HUES64 (cell line): Measurements from ENCODE around the gene FBXL16.
A peak's percentile ranks its signal among the peaks of the same experiment; 100 is the strongest.

Source experiments
- H3K27ac ChIP-seq: 2 replicates; pipeline ENCODE4 v1.7.0; 2013; ENCODE audit warnings: low read depth, low read length, inconsistent platforms
- H3K27me3 ChIP-seq: 2 replicates; pipeline ENCODE4 v1.6.1; 2013; ENCODE audit warnings: mild to moderate bottlenecking, low read length; ENCODE audit not compliant: insufficient read depth
- H3K36me3 ChIP-seq: 2 replicates; pipeline ENCODE4 v1.6.1; 2013; ENCODE audit warnings: mild to moderate bottlenecking, low read length; ENCODE audit not compliant: insufficient read depth
- H3K4me1 ChIP-seq: 2 replicates; pipeline ENCODE4 v1.6.1; 2013; ENCODE audit warnings: mild to moderate bottlenecking, low read length, moderate library complexity; ENCODE audit not compliant: insufficient read depth
- H3K4me3 ChIP-seq: 2 replicates; pipeline ENCODE4 v1.5.1; 2013; ENCODE audit warnings: mild to moderate bottlenecking, low read length, moderate library complexity
- H3K9ac ChIP-seq: 2 replicates; pipeline ENCODE4 v1.6.1; 2013; ENCODE audit warnings: mild to moderate bottlenecking, low read depth, low read length
- H3K9me3 ChIP-seq: 2 replicates; pipeline ENCODE4 v1.6.1; 2013; ENCODE audit warnings: low read depth, low read length; ENCODE audit not compliant: insufficient read depth
- WGBS: fragments of 150-250, 120-280 bp; methylation state at CpG from one replicate; pipeline ENCODE4 v1.1.7; 2013; ENCODE audit warnings: missing lambda C conversion rate; 5-methylcytosine and 5-hydroxymethylcytosine counted together

The FBXL16 gene

GRCh38 chr16:734208-734980, 28.8 kb upstream of the FBXL16 start:
- Histone ChIP-seq H3K9ac (no peak overlapping the region), H3K4me3 (no peak overlapping the region), H3K36me3 (peaks cover 27% of the 10 kb centered on the region), H3K27me3 (no peaks in the 10 kb centered on the region), H3K4me1 (0 out of 2 replicates have a peak, but pooled peaks cover 5% of the 10 kb centered on the region), H3K9me3 (no peaks in the 10 kb centered on the region), H3K27ac (no peak overlapping the region)
- 94% methylated on average over 49 of the region's 49 CpGs for WGBS

DNA sequence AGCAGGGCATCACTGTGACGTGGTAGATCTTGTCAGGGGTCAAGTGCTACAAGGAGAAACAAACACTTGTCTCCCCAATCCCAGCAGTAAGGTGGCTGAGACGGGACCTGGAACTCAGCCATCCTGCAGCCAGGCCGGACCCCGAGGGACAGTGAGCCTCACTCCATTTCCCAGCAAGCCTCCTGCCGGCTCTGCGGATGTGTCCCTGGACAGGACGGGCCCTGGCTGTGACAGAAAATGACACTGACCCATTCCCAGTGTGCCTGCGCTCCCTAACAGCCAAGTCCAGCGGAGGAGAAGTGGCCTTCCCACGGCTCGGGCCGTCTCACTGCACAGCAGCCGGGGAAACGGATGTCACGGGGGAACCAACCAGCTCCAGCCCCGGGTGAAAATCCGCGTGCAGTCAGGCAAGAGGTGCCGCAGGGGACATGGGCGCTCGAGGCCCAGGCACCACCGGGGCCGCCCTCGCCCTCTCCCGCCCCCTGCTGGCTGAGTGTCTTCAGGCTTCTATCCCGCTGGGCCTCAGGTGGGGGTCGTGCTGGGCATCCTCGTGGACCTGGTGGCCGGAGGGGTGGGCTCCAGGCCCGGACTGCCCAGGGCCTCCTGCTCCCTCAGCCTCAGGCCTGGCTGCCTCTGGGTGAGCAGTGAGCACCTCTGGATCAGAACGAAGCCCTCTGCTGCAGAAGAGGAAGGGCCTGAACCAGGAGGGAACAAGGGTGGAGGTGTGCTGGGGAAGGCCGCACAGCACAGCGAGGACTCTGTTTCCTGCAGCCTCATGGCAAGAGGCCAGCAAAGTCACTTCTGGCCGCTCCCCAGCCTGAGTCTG, 28.0 kb upstream of the FBXL16 start:
- Histone ChIP-seq H3K4me3 (no peak overlapping the region), H3K9ac (no peak overlapping the region), H3K27ac (no peak overlapping the region), H3K27me3 (no peaks in the 10 kb centered on the region), H3K9me3 (no peaks in the 10 kb centered on the region), H3K4me1 (0 out of 2 replicates have a peak, but pooled peaks cover 5% of the 10 kb centered on the region), H3K36me3 (peaks cover 27% of the 10 kb centered on the region)
- 87% methylated on average over 34 of the region's 34 CpGs for WGBS

GRCh38 chr16:732936-733335, 27.3 kb upstream of the FBXL16 start:
- Histone ChIP-seq H3K4me1 (0 out of 2 replicates have a peak, but pooled peaks cover 5% of the 10 kb centered on the region), H3K4me3 (no peak overlapping the region), H3K9ac (no peak overlapping the region), H3K36me3 (peaks cover 27% of the 10 kb centered on the region), H3K27me3 (no peaks in the 10 kb centered on the region), H3K27ac (no peak overlapping the region), H3K9me3 (no peaks in the 10 kb centered on the region)
- WGBS: 92% methylated on average over 13 of the region's 13 CpGs

DNA sequence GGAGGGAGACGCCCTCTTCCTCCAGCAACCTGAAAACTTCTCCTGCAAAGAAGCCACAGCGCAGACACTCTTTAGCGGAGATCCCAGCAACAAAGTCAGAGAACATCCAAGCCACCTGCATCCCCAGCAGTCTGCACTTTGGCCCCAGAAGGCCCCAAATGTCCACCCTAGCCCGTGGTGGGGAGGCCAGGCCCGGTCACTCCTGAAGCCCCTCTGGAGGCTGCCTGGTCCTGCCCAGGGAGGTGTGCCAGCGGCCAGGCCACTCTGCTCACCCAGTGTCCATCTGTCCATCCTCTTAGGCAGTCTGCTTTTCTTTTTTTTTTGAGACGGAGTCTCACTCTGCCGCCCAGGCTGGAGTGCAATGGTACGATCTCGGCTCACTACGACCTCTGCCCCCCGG, 26.7 kb upstream of the FBXL16 start:
- H3K27ac ChIP-seq: no peak overlapping the region
- no peaks in the 10 kb centered on the region for H3K9me3 ChIP-seq
- no peak overlapping the region for H3K9ac ChIP-seq
- 95% methylated on average over 12 of the region's 12 CpGs for WGBS
- H3K27me3 ChIP-seq: peaks cover 5% of the 10 kb centered on the region
- no peaks in the 10 kb centered on the region for H3K4me1 ChIP-seq
- peaks cover 27% of the 10 kb centered on the region for H3K36me3 ChIP-seq
- H3K4me3 ChIP-seq: no peak overlapping the region

DNA sequence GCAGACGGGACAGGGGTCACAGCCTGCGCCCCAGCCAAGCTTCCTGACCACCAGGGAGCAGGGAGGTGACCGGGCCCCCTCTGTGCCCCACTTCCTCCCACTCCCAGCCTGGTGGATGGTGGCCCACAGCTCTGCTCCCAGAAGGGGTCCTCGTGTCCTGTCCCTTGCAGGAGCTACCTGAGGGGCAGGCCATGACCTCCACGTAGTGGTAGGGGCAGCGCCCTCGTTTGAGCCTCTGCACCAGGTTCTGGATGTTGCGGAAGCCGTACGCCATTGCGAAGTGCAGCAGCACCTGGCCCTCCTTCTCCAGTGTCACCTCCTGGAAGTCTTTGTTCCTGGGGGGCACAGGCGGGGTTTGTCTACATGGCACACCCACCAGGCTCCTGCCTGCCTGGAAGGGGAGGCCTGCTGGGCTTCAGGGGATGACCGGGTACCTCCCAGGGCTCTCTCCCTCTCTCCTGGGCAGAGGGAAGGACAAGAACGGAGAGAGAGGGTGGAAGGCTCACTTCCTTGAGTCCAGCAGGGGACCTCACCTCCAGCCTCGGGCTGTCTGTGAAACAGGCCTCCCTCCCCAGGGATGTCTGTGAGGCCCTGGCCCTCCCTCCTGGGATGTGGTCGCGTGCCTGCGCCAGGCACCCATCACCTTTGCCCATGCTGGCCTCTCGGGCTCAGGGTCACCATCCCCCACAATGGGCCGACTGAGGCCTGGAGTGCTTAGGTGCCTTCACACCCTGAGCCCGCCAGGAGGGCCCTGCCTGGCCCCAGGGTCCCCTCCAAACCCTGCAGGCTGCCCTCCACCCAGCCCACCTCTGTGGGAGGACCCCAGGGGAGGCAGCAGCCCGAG, 25.3 kb upstream of the FBXL16 start:
- H3K4me3 ChIP-seq: no peak overlapping the region
- no peaks in the 10 kb centered on the region for H3K9me3 ChIP-seq
- H3K9ac ChIP-seq: no peak overlapping the region
- no peaks in the 10 kb centered on the region; the same call in 1 of the 2 replicates for H3K4me1 ChIP-seq
- no peak overlapping the region for H3K27ac ChIP-seq
- 89% methylated on average over 22 of the region's 22 CpGs for WGBS
- peaks cover 20% of the 10 kb centered on the region for H3K36me3 ChIP-seq
- H3K27me3 ChIP-seq: peaks cover 17% of the 10 kb centered on the region

- Histone ChIP-seq H3K27me3 (peaks cover 24% of the 10 kb centered on the region), H3K4me1 (no peaks in the 10 kb centered on the region; the same call in 1 of the 2 replicates), H3K9ac (no peak overlapping the region), H3K4me3 (no peak overlapping the region), H3K9me3 (no peaks in the 10 kb centered on the region), H3K36me3 (peaks cover 15% of the 10 kb centered on the region), H3K27ac (no peak overlapping the region)
- WGBS: 92% methylated on average over 37 of the region's 37 CpGs
These were observed 24.4 kb upstream of the FBXL16 start for GRCh38 chr16:729768-730665.

- Histone ChIP-seq H3K27ac (no peak overlapping the region), H3K36me3 (peaks cover 12% of the 10 kb centered on the region), H3K9me3 (no peaks in the 10 kb centered on the region), H3K27me3 (peaks cover 24% of the 10 kb centered on the region), H3K4me1 (no peaks in the 10 kb centered on the region; the same call in 1 of the 2 replicates), H3K9ac (peak overlapping the region; percentile 69; the same call in 1 of the 2 replicates), H3K4me3 (peak overlapping the region; percentile 64)
- WGBS: 75% methylated on average over 55 of the region's 55 CpGs
These were observed 23.5 kb upstream of the FBXL16 start for GRCh38 chr16:728890-729744.

- Histone ChIP-seq H3K27ac (no peak overlapping the region), H3K9me3 (no peaks in the 10 kb centered on the region), H3K4me3 (peak overlapping the region; percentile 64), H3K4me1 (no peaks in the 10 kb centered on the region; the same call in 1 of the 2 replicates), H3K27me3 (peaks cover 24% of the 10 kb centered on the region), H3K9ac (peak overlapping the region; percentile 69), H3K36me3 (peaks cover 7% of the 10 kb centered on the region)
- WGBS: 1% methylated on average over 76 of the region's 80 CpGs
These were observed 22.7 kb upstream of the FBXL16 start for GRCh38 chr16:728131-728889.

GRCh38 chr16:727291-727977, 21.8 kb upstream of the FBXL16 start:
- Histone ChIP-seq H3K9ac (peak overlapping the region; percentile 42), H3K9me3 (no peaks in the 10 kb centered on the region), H3K4me1 (no peaks in the 10 kb centered on the region; the same call in 1 of the 2 replicates), H3K27me3 (peaks cover 24% of the 10 kb centered on the region), H3K36me3 (peaks cover 7% of the 10 kb centered on the region; the same call in 1 of the 2 replicates), H3K27ac (no peak overlapping the region), H3K4me3 (peak overlapping the region; percentile 64)
- WGBS: 2% methylated on average over 61 of the region's 61 CpGs
